GM12878 (cell line): ENCODE results near the gene GABRA1. TPM values are rescaled to one million over a fixed set of nuclear protein-coding genes. Genes with fewer than 3 reads are reported as not detected.

Source experiments
- ATAC-seq: fragments of 200-7000 bp; cut with Tn5 transposase; 3 replicates; pipeline ENCODE4 v1.9.1; 2020; ENCODE audit warnings: mild to moderate bottlenecking, moderate library complexity
- BruUV-seq: library from RNA; stranded (reverse); fragments of 400-500 nt; replicated peaks from 2 replicates; lab custom pipeline; 2021; lab: Mats Ljungman, UMichigan
- CTCF ChIA-PET: fragments of 300-600 bp; sonication (Branson Sonifier 250); formaldehyde crosslinking; extraction: SDS; loops from one replicate; lab custom pipeline; 2021; ENCODE audit warnings: inconsistent platforms; lab: Yijun Ruan, JAX
- POLR2A ChIA-PET: fragments of 350-600 bp; formaldehyde crosslinking; extraction: SDS; loops from one replicate; lab custom pipeline; 2021; ENCODE audit warnings: inconsistent platforms; lab: Charles Lee
- RAD21 ChIA-PET: fragments of 300-600 bp; sonication (Branson Sonifier 250); formaldehyde crosslinking; loops from one replicate; lab custom pipeline; 2023; ENCODE audit warnings: antibody characterized with exemption; ENCODE audit not compliant: unreplicated experiment; lab: Charles Lee
- SMC1A ChIA-PET: fragments of 300-600 bp; sonication (Branson Sonifier 250); formaldehyde crosslinking; loops from one replicate; lab custom pipeline; 2023; ENCODE audit not compliant: unreplicated experiment, uncharacterized antibody; lab: Charles Lee
- DNase-seq: peaks from one replicate; pipeline ENCODE4 v3.0.0-alpha.2; 2011; ENCODE audit warnings: low read depth, low spot score
- FAIRE-seq: peaks from 3 replicates; lab custom pipeline; 2011; peaks lifted over from hg19 to GRCh38; lab: Jason Lieb, UNC
- H2AFZ ChIP-seq: 2 replicates; pipeline ENCODE4 v1.6.0; 2011; ENCODE audit warnings: low read depth, low read length, control low read depth; ENCODE audit not compliant: control insufficient read depth
- H3K27ac ChIP-seq: 2 replicates; pipeline ENCODE4 v1.5.1; 2011; ENCODE audit warnings: control low read depth; ENCODE audit not compliant: control insufficient read depth, insufficient read depth
- H3K27me3 ChIP-seq, 2 experiments: replicated peaks in 1 of 2; 2 replicates each; pipeline versions ENCODE4 v1.6.0 to v1.6.1; 2011; ENCODE audit warnings: low read length in 1 of 2; ENCODE audit not compliant: control insufficient read depth in 2 of 2, insufficient read depth in 2 of 2
- H3K36me3 ChIP-seq, 2 experiments: 2 replicates each; pipeline ENCODE4 v1.5.1; 2011; ENCODE audit warnings: low read length in 1 of 2; ENCODE audit not compliant: control insufficient read depth in 2 of 2, insufficient read depth in 2 of 2
- H3K4me1 ChIP-seq: 2 replicates; pipeline ENCODE4 v1.6.1; 2011; ENCODE audit warnings: mild to moderate bottlenecking, low read length, moderate library complexity, mixed read lengths; ENCODE audit not compliant: control insufficient read depth, insufficient read depth
- H3K4me2 ChIP-seq: 2 replicates; pipeline ENCODE4 v1.6.0; 2011; ENCODE audit warnings: control low read depth; ENCODE audit not compliant: control insufficient read depth, insufficient read depth
- H3K4me3 ChIP-seq: fragments of 200-600 bp; sonication (generic); 2 replicates; pipeline ENCODE4 v1.5.1; 2016
- H3K79me2 ChIP-seq: 2 replicates; pipeline ENCODE4 v1.6.0; 2011; ENCODE audit warnings: low read length; ENCODE audit not compliant: control insufficient read depth, insufficient read depth
- H3K9ac ChIP-seq: 2 replicates; pipeline ENCODE4 v1.8.0; 2011; ENCODE audit warnings: low read length, control low read depth, mixed read lengths; ENCODE audit not compliant: control insufficient read depth, insufficient read depth
- H3K9me3 ChIP-seq: replicated peaks from 3 replicates; pipeline ENCODE4 v1.5.1; 2011; ENCODE audit warnings: mild to moderate bottlenecking, low read length; ENCODE audit not compliant: control insufficient read depth, insufficient read depth
- H4K20me1 ChIP-seq: 2 replicates; pipeline ENCODE4 v1.6.0; 2011; ENCODE audit not compliant: control insufficient read depth, insufficient read depth
- ATF3 ChIP-seq: IDR thresholded peaks from 2 replicates; pipeline ENCODE4 v1.6.1; 2011; ENCODE audit warnings: low read depth, mild to moderate bottlenecking, low read length, moderate library complexity, borderline replicate concordance; ENCODE audit errors: extremely low read depth
- BACH1 ChIP-seq: fragments of 450-650 bp; IDR thresholded peaks from 2 replicates; pipeline ENCODE4 v1.6.1; 2017; ENCODE audit warnings: mild to moderate bottlenecking, borderline replicate concordance
- CBX5 ChIP-seq: sonication (generic); IDR thresholded peaks from 2 replicates; pipeline ENCODE4 v1.6.1; 2016; ENCODE audit warnings: low read depth, moderate library complexity, mild to moderate bottlenecking, inconsistent platforms
- E2F8 ChIP-seq: fragments of 450-650 bp; IDR thresholded peaks from 2 replicates; pipeline ENCODE4 v1.6.1; 2018; ENCODE audit warnings: mild to moderate bottlenecking, low read depth, moderate library complexity; ENCODE audit not compliant: partially characterized antibody
- ESRRA ChIP-seq: IDR thresholded peaks from 2 replicates; pipeline ENCODE4 v1.6.1; 2012; ENCODE audit warnings: mild to moderate bottlenecking, low read length, improper control_type of control experiment
- KAT2A ChIP-seq: conservative IDR thresholded peaks from 2 replicates; pipeline ENCODE4 v1.6.1; 2011; ENCODE audit warnings: low read depth, low read length; ENCODE audit not compliant: control insufficient read depth
- KDM1A ChIP-seq: fragments of 200-600 bp; sonication (generic); IDR thresholded peaks from 2 replicates; pipeline ENCODE4 v1.6.1; 2016; ENCODE audit warnings: borderline replicate concordance
- MLLT1 ChIP-seq: fragments of 450-650 bp; IDR thresholded peaks from 2 replicates; pipeline ENCODE4 v1.6.1; 2016; ENCODE audit warnings: mild to moderate bottlenecking
- MXI1 ChIP-seq: fragments of 150-350 bp; IDR thresholded peaks from 2 replicates; pipeline ENCODE4 v1.6.1; 2011; ENCODE audit warnings: low read depth, mild to moderate bottlenecking, inconsistent platforms, low read length, improper control_type of control experiment
- NR2F1 ChIP-seq: fragments of 450-650 bp; conservative IDR thresholded peaks from 2 replicates; pipeline ENCODE4 v1.6.1; 2017; ENCODE audit warnings: mild to moderate bottlenecking
- RBBP5 ChIP-seq: fragments of 200-600 bp; sonication (generic); conservative IDR thresholded peaks from 2 replicates; pipeline ENCODE4 v1.6.1; 2016
- TARDBP ChIP-seq: IDR thresholded peaks from 2 replicates; pipeline ENCODE4 v1.6.1; 2016; ENCODE audit warnings: borderline replicate concordance
- TBL1XR1 ChIP-seq: IDR thresholded peaks from 2 replicates; pipeline ENCODE4 v1.6.1; 2012; ENCODE audit warnings: low read depth, low read length, improper control_type of control experiment
- TCF12 ChIP-seq: IDR thresholded peaks from 2 replicates; pipeline ENCODE4 v1.6.1; 2011; ENCODE audit warnings: low read depth, mild to moderate bottlenecking, low read length
- TCF7 ChIP-seq: IDR thresholded peaks from 2 replicates; pipeline ENCODE4 v1.6.1; 2014; ENCODE audit warnings: antibody characterized with exemption, borderline replicate concordance
- WRNIP1 ChIP-seq: IDR thresholded peaks from 2 replicates; pipeline ENCODE4 v1.6.1; 2011; ENCODE audit warnings: low read depth, low read length, improper control_type of control experiment, borderline replicate concordance
- ZNF687 ChIP-seq: fragments of 450-650 bp; IDR thresholded peaks from 2 replicates; pipeline ENCODE4 v1.6.1; 2017; ENCODE audit warnings: mild to moderate bottlenecking, moderate library complexity
- WGBS: methylation state at CpG from one replicate; pipeline ENCODE4 v1.1.6; 2016; ENCODE audit warnings: low lambda C conversion rate; ENCODE audit not compliant: insufficient replicate concordance, insufficient coverage; ENCODE audit errors: missing lambda C conversion rate; 5-methylcytosine and 5-hydroxymethylcytosine counted together
- in situ Hi-C: fragments of 300-500 bp; cut with MboI; formaldehyde crosslinking; loops from 9 replicates; pipeline ENCODE4 v1.14.3; 2018; ENCODE audit warnings: mixed read lengths
- intact Hi-C: fragments of 100-400 bp; cut with micrococcal nuclease; formaldehyde crosslinking; loops from one replicate; pipeline ENCODE4 v1.14.2; 2022; ENCODE audit not compliant: unreplicated experiment
- polyA plus RNA-seq, 11 experiments: library from polyadenylated mRNA; depleted of rRNA in 4 of 11; unstranded in 6 of 11; stranded (reverse) in 5 of 11; fragments of >200 nt; fragmentation: Nextera tagmentation in 4 of 11; fragmentation: Illumina TruSeq in 1 of 11; extraction: Ambion mirVana in 4 of 11; extraction: Trizol in 1 of 11; gene quantifications; 1 replicate in 1 of 11; 2 replicates in 10 of 11; pipeline versions ENCODE4 v1.2.1 to v1.2.3, GENCODE V29; 2011 to 2016; ENCODE audit warnings: inconsistent platforms in 2 of 11, missing spikeins in 2 of 11, low read depth in 1 of 11
- total RNA-seq, 4 experiments: library from RNA; depleted of rRNA in 3 of 4; stranded (reverse); fragments of >200 nt in 3 of 4; fragmentation: Illumina TruSeq in 1 of 4; extraction: Trizol in 1 of 4; gene quantifications; 2 replicates each; pipeline versions ENCODE4 v1.2.1 to v1.2.3, GENCODE V29; 2013 to 2021

Gene GABRA1
- total and polyA plus RNA-seq, 10 of the 15 experiments (the other 5 are each of a cell fraction or from before 2014, with no cell fraction given): not detected

GRCh38 chr5:161895514-161895913 lies 47.6 kb downstream of the GABRA1 start:
- ChIA-PET RAD21 (no interaction called here), POLR2A (no interaction called here), SMC1A (no interaction called here), CTCF (no interaction called here)
- Histone ChIP-seq H3K36me3 (no peaks in the 10 kb centered on the region), H3K4me1 (no peaks in the 10 kb centered on the region), H3K4me3 (no peak overlapping the region), H3K27ac (no peak overlapping the region), H3K9me3 (no peaks in the 10 kb centered on the region), H3K79me2 (no peaks in the 10 kb centered on the region), H3K27me3 (no peaks in the 10 kb centered on the region), H3K4me2 (no peak overlapping the region), H3K9ac (no peak overlapping the region), H2AFZ (no peak overlapping the region), H4K20me1 (no peaks in the 10 kb centered on the region)
- no TSS peak for BruUV-seq
- in situ Hi-C loops (no loop called here), intact Hi-C loops (no loop called here)
- WGBS: 0% methylated on average over 1 of the region's 1 CpG
- no peak for DNase-seq
- no peak for TF ChIP-seq KAT2A
- TF ChIP-seq RBBP5: no peak
- TF ChIP-seq MLLT1: no peak
- no peak for TF ChIP-seq ESRRA
- TF ChIP-seq TCF7: no peak
- TF ChIP-seq E2F8: no peak
- no peak for TF ChIP-seq KDM1A
- no peak for TF ChIP-seq ATF3
- TF ChIP-seq TARDBP: no peak
- no peak for TF ChIP-seq BACH1
- TF ChIP-seq TCF12: no peak
- TF ChIP-seq NR2F1: no peak
- no peak for TF ChIP-seq WRNIP1
- no peak for TF ChIP-seq CBX5
- no peak for TF ChIP-seq TBL1XR1
- no peak for TF ChIP-seq MXI1
- no peak for TF ChIP-seq ZNF687
- no peak for ATAC-seq
- FAIRE-seq: no peak
